Gastrocnemius medialis (tissue), 4 donors: ENCODE data around the gene DCAF8.

Source experiments
- CTCF ChIP-seq, 5 experiments: fragments of 450-650 bp in 3 of 5; fragments of 200-600 bp in 2 of 5; sonication (generic) in 2 of 5; IDR thresholded peaks in 4 of 5; conservative IDR thresholded peaks in 1 of 5; 1 replicate in 4 of 5; 2 replicates in 1 of 5; pipeline ENCODE4 v1.5.1; 2016 to 2019; ENCODE audit warnings: antibody characterized with exemption in 5 of 5, mild to moderate bottlenecking in 3 of 5, moderate library complexity in 3 of 5
- POLR2A ChIP-seq, 2 donors: fragments of 450-650 bp; IDR thresholded peaks; one replicate each; pipeline ENCODE4 v1.6.1; 2017; ENCODE audit warnings: antibody characterized with exemption in 2 of 2, mild to moderate bottlenecking in 2 of 2, moderate library complexity in 2 of 2

GRCh38 chr1:160167056-160167455 is 95.3 kb downstream of the DCAF8 start:
- TF ChIP-seq POLR2A (IDR thresholded peaks at IDR 0.05), result no peak
- no peak for TF ChIP-seq CTCF (IDR thresholded peaks at IDR 0.05 in 4 of 5, conservative IDR thresholded peaks at IDR 0.05 in 1 of 5)
